ENCODE data around the gene CDH4. TPM values are rescaled to one million over a fixed set of nuclear protein-coding genes. Genes with fewer than 3 reads are reported as not detected.

CDH4 gene
- total and polyA plus RNA-seq, 2 donors (not counting 1 experiment from before 2014, with no cell fraction given) = not detected

DNA sequence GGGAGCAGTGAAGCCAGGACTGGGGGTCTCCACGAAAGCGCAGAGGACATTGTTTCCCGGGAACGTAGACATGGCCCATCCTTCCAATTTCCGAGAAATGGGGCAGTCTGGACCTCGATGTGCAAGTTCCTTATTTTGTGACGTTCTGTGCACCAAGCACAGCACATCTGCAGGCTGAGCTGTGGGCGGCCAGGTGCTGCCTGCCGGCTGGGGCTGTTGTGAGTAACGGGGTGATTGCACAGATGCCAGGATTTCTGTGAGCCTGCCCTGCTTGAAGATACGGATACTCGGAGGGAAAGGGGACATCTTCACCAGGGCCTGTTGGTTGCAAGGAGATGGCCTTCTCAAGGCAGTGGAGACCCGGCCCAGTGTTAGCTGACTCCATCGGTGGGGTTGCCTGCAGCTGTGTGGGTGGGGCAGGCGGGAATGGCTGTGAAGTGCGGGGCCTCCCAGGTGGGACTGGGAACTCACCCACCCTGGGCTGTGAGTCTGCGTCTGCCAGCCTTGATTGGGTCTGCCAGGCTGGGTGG is 27.6 kb downstream of the CDH4 start:
- intact Hi-C loops (cut with micrococcal nuclease) = no loop called here
- H3K79me2 ChIP-seq (ENCODE audit: control insufficient read depth, insufficient read depth, low read length) = no peaks in the 10 kb centered on the region
- ChIA-PET CTCF (no interaction called here), POLR2A (no interaction called here)
- Mint-ChIP-seq H3K27ac (no peak overlapping the region), H3K27me3 (no peaks in the 10 kb centered on the region), H3K4me3 (no peak overlapping the region), H3K9me3 (ENCODE audit: insufficient read depth) (peaks cover 4% of the 10 kb centered on the region), H3K4me1 (no peaks in the 10 kb centered on the region)
- no peaks in the 10 kb centered on the region for H4K20me1 ChIP-seq (ENCODE audit: control insufficient read depth, insufficient read depth, low read length, poor library complexity, severe bottlenecking)
- no peak overlapping the region for H2AFZ ChIP-seq (ENCODE audit: insufficient read depth, low read depth, low read length, poor library complexity, severe bottlenecking)
- no peak overlapping the region for H3K9ac ChIP-seq (ENCODE audit: low read length)
- H3K27me3 ChIP-seq (replicated peaks in 1 of 4; ENCODE audit: control extremely low read depth in 1 of 4, control insufficient read depth in 3 of 4, insufficient read depth in 4 of 4, low read length in 3 of 4) = no peaks in the 10 kb centered on the region
- peaks cover 0 to 49% (median 0%) of the 10 kb centered on the region in 3 donors for H3K9me3 ChIP-seq (ENCODE audit: control extremely low read depth in 1 of 3, control insufficient read depth in 2 of 3, insufficient read depth in 1 of 3, low read length in 2 of 3)
- DNase-seq = no peak
- WGBS (ENCODE audit: insufficient coverage) = 83% methylated on average over 17 of the region's 17 CpGs
- H3K4me3 ChIP-seq (ENCODE audit: control extremely low read depth in 1 of 5, extremely low read depth in 1 of 5, insufficient read depth in 1 of 5, low read depth in 2 of 5, low read length in 4 of 5) = no peak overlapping the region
- H3K36me3 ChIP-seq (replicated peaks in 1 of 2; ENCODE audit: control extremely low read depth in 1 of 2, control insufficient read depth in 1 of 2, extremely low read depth in 1 of 2, insufficient read depth in 2 of 2, low read length in 1 of 2) = no peaks in the 10 kb centered on the region
- TF ChIP-seq EZH2 (IDR thresholded peaks at IDR 0.05; ENCODE audit: borderline replicate concordance, insufficient read depth, low read depth, low read length, poor library complexity, severe bottlenecking) (no peak), CTCF (IDR thresholded peaks at IDR 0.05) (no peak)
- no peak overlapping the region for H3K4me2 ChIP-seq (replicated peaks; ENCODE audit: low read depth, low read length, poor library complexity, severe bottlenecking)
- no peak overlapping the region for H3K27ac ChIP-seq (ENCODE audit: low read length in 2 of 2)
- ATAC-seq (ENCODE audit: low read depth) = no peak
- H3K4me1 ChIP-seq (ENCODE audit: control insufficient read depth in 2 of 2, insufficient read depth in 2 of 2, low read length in 2 of 2) = no peaks in the 10 kb centered on the region

GRCh38 chr20:61280217-61280980 is 28.3 kb downstream of the CDH4 start:
- Histone ChIP-seq H3K9ac (ENCODE audit: low read length) (no peak overlapping the region), H3K27ac (ENCODE audit: low read length in 2 of 2) (no peak overlapping the region), H3K9me3 (ENCODE audit: control extremely low read depth in 1 of 3, control insufficient read depth in 2 of 3, insufficient read depth in 1 of 3, low read length in 2 of 3) (peaks cover 0 to 53% (median 0%) of the 10 kb centered on the region in 3 donors), H2AFZ (ENCODE audit: insufficient read depth, low read depth, low read length, poor library complexity, severe bottlenecking) (no peak overlapping the region), H3K4me2 (replicated peaks; ENCODE audit: low read depth, low read length, poor library complexity, severe bottlenecking) (no peak overlapping the region), H3K4me3 (ENCODE audit: control extremely low read depth in 1 of 5, extremely low read depth in 1 of 5, insufficient read depth in 1 of 5, low read depth in 2 of 5, low read length in 4 of 5) (no peak overlapping the region), H4K20me1 (ENCODE audit: control insufficient read depth, insufficient read depth, low read length, poor library complexity, severe bottlenecking) (no peaks in the 10 kb centered on the region), H3K27me3 (replicated peaks in 1 of 4; ENCODE audit: control extremely low read depth in 1 of 4, control insufficient read depth in 3 of 4, insufficient read depth in 4 of 4, low read length in 3 of 4) (no peaks in the 10 kb centered on the region), H3K36me3 (replicated peaks in 1 of 2; ENCODE audit: control extremely low read depth in 1 of 2, control insufficient read depth in 1 of 2, extremely low read depth in 1 of 2, insufficient read depth in 2 of 2, low read length in 1 of 2) (no peaks in the 10 kb centered on the region), H3K79me2 (ENCODE audit: control insufficient read depth, insufficient read depth, low read length) (no peaks in the 10 kb centered on the region), H3K4me1 (ENCODE audit: control insufficient read depth in 2 of 2, insufficient read depth in 2 of 2, low read length in 2 of 2) (no peaks in the 10 kb centered on the region)
- TF ChIP-seq EZH2 (IDR thresholded peaks at IDR 0.05; ENCODE audit: borderline replicate concordance, insufficient read depth, low read depth, low read length, poor library complexity, severe bottlenecking) = no peak
- TF ChIP-seq CTCF (IDR thresholded peaks at IDR 0.05) = no peak
- no peak overlapping the region for H3K27ac Mint-ChIP-seq
- intact Hi-C loops (cut with micrococcal nuclease) = no loop called here
- no peak for ATAC-seq (ENCODE audit: low read depth)
- ChIA-PET POLR2A (no interaction called here), CTCF (no interaction called here)
- no peak overlapping the region for H3K4me3 Mint-ChIP-seq
- no peaks in the 10 kb centered on the region for H3K27me3 Mint-ChIP-seq
- no peak for DNase-seq
- H3K4me1 Mint-ChIP-seq = no peaks in the 10 kb centered on the region
- 99% methylated on average over 24 of the region's 27 CpGs for WGBS (ENCODE audit: insufficient coverage)
- H3K9me3 Mint-ChIP-seq (ENCODE audit: insufficient read depth) = peaks cover 4% of the 10 kb centered on the region

All from B cell (primary cell).